ENCODE data around the gene OR14I1. TPM values are rescaled to one million over a fixed set of nuclear protein-coding genes. Genes with fewer than 3 reads are reported as not detected.
A peak's percentile ranks its signal among the peaks of the same experiment; 100 is the strongest.

Gene OR14I1
- total RNA-seq, 2 experiments from 2014 or later = not detected

- Histone ChIP-seq H3K4me1 (ENCODE audit: insufficient read depth, low read length) (no peaks in the 10 kb centered on the region), H3K27me3 (ENCODE audit: control insufficient read depth in 1 of 2, insufficient read depth in 2 of 2, low read length in 2 of 2) (no peaks in the 10 kb centered on the region), H3K9me3 (ENCODE audit: control insufficient read depth in 1 of 2, insufficient read depth in 1 of 2, low read length in 2 of 2) (peaks cover 0 to 10% of the 10 kb centered on the region in 2 experiments), H3K36me3 (ENCODE audit: insufficient read depth, low read length) (no peaks in the 10 kb centered on the region), H3K27ac (ENCODE audit: low read depth in 1 of 2, low read length in 2 of 2) (no peak overlapping the region), H3K4me3 (ENCODE audit: low read length) (no peak overlapping the region)
- ChIA-PET CTCF (no interaction called here), POLR2A (no interaction called here)
- Mint-ChIP-seq H3K4me1 (ENCODE audit: low read depth) (no peaks in the 10 kb centered on the region), H3K4me3 (no peak overlapping the region), H3K27ac (no peak overlapping the region), H3K36me3 (ENCODE audit: low read depth) (no peaks in the 10 kb centered on the region), H3K9me3 (no peaks in the 10 kb centered on the region), H3K27me3 (peaks cover 31% of the 10 kb centered on the region)
- ATAC-seq (ENCODE audit: poor library complexity) (no peak), DNase-seq (peak in 4 of 14 experiments; percentile 6 to 26 (median 10))
- intact Hi-C loops (cut with DNase I, micrococcal nuclease) = no loop called here
- TF ChIP-seq CTCF (IDR thresholded peaks at IDR 0.05) = no peak
Observed at GRCh38 chr1:248696261-248696660, 6.3 kb downstream of the OR14I1 start.

GRCh38 chr1:248695451-248696132 is 7.0 kb downstream of the OR14I1 start:
- Histone ChIP-seq H3K27ac (ENCODE audit: low read depth in 1 of 2, low read length in 2 of 2) (no peak overlapping the region), H3K9me3 (ENCODE audit: control insufficient read depth in 1 of 2, insufficient read depth in 1 of 2, low read length in 2 of 2) (peaks cover 0 to 10% of the 10 kb centered on the region in 2 experiments), H3K4me1 (ENCODE audit: insufficient read depth, low read length) (no peaks in the 10 kb centered on the region), H3K27me3 (ENCODE audit: control insufficient read depth in 1 of 2, insufficient read depth in 2 of 2, low read length in 2 of 2) (no peaks in the 10 kb centered on the region), H3K4me3 (ENCODE audit: low read length) (no peak overlapping the region), H3K36me3 (ENCODE audit: insufficient read depth, low read length) (no peaks in the 10 kb centered on the region)
- Mint-ChIP-seq H3K9me3 (no peaks in the 10 kb centered on the region), H3K27me3 (peaks cover 34% of the 10 kb centered on the region), H3K4me1 (ENCODE audit: low read depth) (no peaks in the 10 kb centered on the region), H3K4me3 (no peak overlapping the region), H3K27ac (no peak overlapping the region), H3K36me3 (ENCODE audit: low read depth) (no peaks in the 10 kb centered on the region)
- ChIA-PET CTCF (no interaction called here), POLR2A (no interaction called here)
- TF ChIP-seq CTCF (IDR thresholded peaks at IDR 0.05) = no peak
- intact Hi-C loops (cut with DNase I, micrococcal nuclease) = no loop called here
- DNase-seq (no peak), ATAC-seq (ENCODE audit: poor library complexity) (no peak)

GRCh38 chr1:248691567-248692155 is 10.9 kb downstream of the OR14I1 start:
- Mint-ChIP-seq H3K27me3 (peaks cover 25% of the 10 kb centered on the region), H3K4me1 (ENCODE audit: low read depth) (no peaks in the 10 kb centered on the region), H3K27ac (no peak overlapping the region), H3K36me3 (ENCODE audit: low read depth) (no peaks in the 10 kb centered on the region), H3K4me3 (no peak overlapping the region), H3K9me3 (peaks cover 5% of the 10 kb centered on the region)
- ChIA-PET POLR2A (no interaction called here), CTCF (no interaction called here)
- H3K27ac ChIP-seq (ENCODE audit: low read depth in 1 of 2, low read length in 2 of 2) = no peak overlapping the region
- no peaks in the 10 kb centered on the region for H3K27me3 ChIP-seq (ENCODE audit: control insufficient read depth in 1 of 2, insufficient read depth in 2 of 2, low read length in 2 of 2)
- no peak for TF ChIP-seq CTCF (IDR thresholded peaks at IDR 0.05)
- DNase-seq = no peak
- H3K36me3 ChIP-seq (ENCODE audit: insufficient read depth, low read length) = no peaks in the 10 kb centered on the region
- H3K9me3 ChIP-seq (ENCODE audit: control insufficient read depth in 1 of 2, insufficient read depth in 1 of 2, low read length in 2 of 2) = peaks cover 0 to 10% of the 10 kb centered on the region in 2 experiments
- intact Hi-C loops (cut with DNase I, micrococcal nuclease) = no loop called here
- no peaks in the 10 kb centered on the region for H3K4me1 ChIP-seq (ENCODE audit: insufficient read depth, low read length)
- ATAC-seq (ENCODE audit: poor library complexity) = no peak
- no peak overlapping the region for H3K4me3 ChIP-seq (ENCODE audit: low read length)

Data from CD4-positive, alpha-beta T cell (primary cell).